ENCODE data around the gene WBP2. TPM values are rescaled to one million over a fixed set of nuclear protein-coding genes. Genes with fewer than 3 reads are reported as not detected.

Gene WBP2
- total and polyA plus RNA-seq, 2 of the 8 experiments (the other 6 are each of a cell fraction or from before 2014, with no cell fraction given), result 48.2 to 71.2 TPM

GRCh38 chr17:75828741-75829140 lies 26.4 kb downstream of the WBP2 start:
- POLR2A ChIA-PET (ENCODE audit: partially characterized antibody), result interaction anchor here (0.8 to 16.0 kb wide), 9 partner anchors 8 to 195 kb away, joined by 3 to 216 read pairs (median 8); partner anchors contain the start of genes SMIM5 and UNK
- no peak for FAIRE-seq
- H3K4me2 ChIP-seq (ENCODE audit: insufficient read depth in 1 of 2, low read depth in 2 of 2, low read length in 2 of 2), result no peak overlapping the region

More at GRCh38 chr17:75828741-75829140, 26.4 kb downstream of the WBP2 start:
- H4K20me1 ChIP-seq (replicated peaks in 1 of 2; ENCODE audit: control insufficient read depth in 1 of 2, insufficient read depth in 2 of 2, low read length in 2 of 2), result no peaks in the 10 kb centered on the region
- H2BK20ac ChIP-seq (ENCODE audit: low read length), result no peak overlapping the region
- no peak overlapping the region for H3K9ac ChIP-seq (replicated peaks in 1 of 4; ENCODE audit: extremely low read depth in 1 of 4, low read depth in 3 of 4, low read length in 3 of 4)
- peak overlapping the region; percentile 87 for H3K4ac ChIP-seq (replicated peaks; ENCODE audit: insufficient read length, low read depth, low read length)
- 98% methylated on average over 19 of the region's 19 CpGs; no CpG with 5 or more reads in 1 of the 2 experiments for WGBS, 2 experiments (ENCODE audit: extremely low coverage in 1 of 2, insufficient coverage in 1 of 2, insufficient read length in 1 of 2, insufficient replicate concordance in 2 of 2, low coverage in 1 of 2, low lambda C conversion rate in 2 of 2, missing lambda C conversion rate in 1 of 2)
- no peak for DNase-seq (ENCODE audit: low read depth in 1 of 2, low spot score in 2 of 2)
- H3K27me3 ChIP-seq (replicated peaks in 1 of 4; ENCODE audit: control insufficient read depth in 3 of 4, extremely low read depth in 1 of 4, insufficient read depth in 3 of 4, low read length in 3 of 4), result no peaks in the 10 kb centered on the region
- TF ChIP-seq POU5F1 (IDR thresholded peaks at IDR 0.05; ENCODE audit: low read depth, low read length), result no peak
- no peak overlapping the region for H3K23ac ChIP-seq (ENCODE audit: insufficient read length)
- H4K8ac ChIP-seq (ENCODE audit: extremely low read depth, insufficient read depth, low read length), result peak overlapping the region; percentile 38; the same call in 1 of the 2 replicates
- CTCF ChIA-PET (ENCODE audit: partially characterized antibody), result interaction anchor here (0.8 to 21.9 kb wide), 14 partner anchors 12 to 168 kb away, joined by 3 to 563 read pairs (median 10); partner anchors contain the start of genes GALK1, UNC13D, UNK and WBP2
- H3K18ac ChIP-seq (ENCODE audit: extremely low read depth, low read length), result no peak overlapping the region
- no peak overlapping the region for H4K5ac ChIP-seq (ENCODE audit: insufficient read length, low read depth, low read length)
- no peaks in the 10 kb centered on the region for H3K9me3 ChIP-seq (ENCODE audit: insufficient read depth in 2 of 2, low read depth in 1 of 2, low read length in 1 of 2)
- H2BK15ac ChIP-seq (ENCODE audit: low read length), result no peak overlapping the region
- 0 out of 2 replicates have a peak overlapping the region, but pooled peaks have one; percentile 48 for H2AK5ac ChIP-seq (ENCODE audit: low read depth, low read length)
- no peak overlapping the region for H2BK120ac ChIP-seq (replicated peaks; ENCODE audit: low read depth, low read length)
- H4K91ac ChIP-seq (replicated peaks; ENCODE audit: insufficient read length, low read length), result peak overlapping the region; percentile 5
- no peaks in the 10 kb centered on the region for H3K79me2 ChIP-seq (ENCODE audit: control insufficient read depth in 1 of 2, insufficient read depth in 2 of 2, low read length in 2 of 2)
- H3K79me1 ChIP-seq (ENCODE audit: low read depth, low read length), result 0 out of 2 replicates have a peak, but pooled peaks cover 2% of the 10 kb centered on the region
- peak overlapping the region; percentile 61; the same call in 1 of the 2 replicates for H2BK5ac ChIP-seq (ENCODE audit: low read depth, low read length)
- H3K27ac ChIP-seq (ENCODE audit: low read depth, low read length), result no peak overlapping the region
- peak overlapping the region; percentile 82; the same call in 1 of the 2 replicates for H2BK12ac ChIP-seq (ENCODE audit: low read depth, low read length)
- H3K36me3 ChIP-seq (ENCODE audit: control insufficient read depth in 2 of 4, insufficient read depth in 4 of 4, low read length in 3 of 4), result peaks cover 2 to 9% (median 4%) of the 10 kb centered on the region in 4 experiments; a peak in 7 of 8 replicates
- H3K14ac ChIP-seq (ENCODE audit: insufficient read length), result no peak overlapping the region
- H2AFZ ChIP-seq (ENCODE audit: low read length), result no peak overlapping the region
- no peak overlapping the region for H3K4me3 ChIP-seq (ENCODE audit: extremely low read depth in 1 of 4, insufficient read depth in 2 of 4, low read depth in 3 of 4, low read length in 4 of 4)
- H3K4me1 ChIP-seq (replicated peaks in 1 of 4; ENCODE audit: control insufficient read depth in 3 of 4, insufficient read depth in 4 of 4, low read length in 3 of 4), result peaks cover 0 to 37% (median 27%) of the 10 kb centered on the region in 4 experiments; a peak in 6 of 7 replicates
- no peak overlapping the region for H3K56ac ChIP-seq (replicated peaks; ENCODE audit: insufficient read length, low read depth, low read length)
- peaks cover 2% of the 10 kb centered on the region; the same call in 1 of the 2 replicates for H3K23me2 ChIP-seq (ENCODE audit: low read depth, low read length)
